ENCODE results near the gene SUGCT.

DNA sequence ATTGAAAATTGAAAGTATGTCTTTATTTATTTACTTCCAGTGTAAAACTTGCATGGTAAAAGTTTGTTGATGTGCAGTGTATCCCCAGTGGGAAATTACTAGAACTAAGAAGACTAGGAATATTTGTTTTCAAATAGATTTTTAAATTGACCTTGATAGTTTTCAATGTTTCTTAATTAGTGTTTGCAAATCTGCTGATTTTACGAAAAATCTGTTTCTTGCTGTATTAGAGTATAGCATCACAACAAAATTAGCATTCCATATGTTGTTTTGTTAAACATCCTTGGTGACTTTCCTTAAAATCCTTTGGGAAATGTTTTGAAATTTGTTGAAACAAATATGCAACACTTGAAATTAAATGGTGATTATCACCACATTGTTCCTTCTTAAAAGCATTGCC lies 425.9 kb downstream of the SUGCT start:
- TF ChIP-seq, protein P1, sequence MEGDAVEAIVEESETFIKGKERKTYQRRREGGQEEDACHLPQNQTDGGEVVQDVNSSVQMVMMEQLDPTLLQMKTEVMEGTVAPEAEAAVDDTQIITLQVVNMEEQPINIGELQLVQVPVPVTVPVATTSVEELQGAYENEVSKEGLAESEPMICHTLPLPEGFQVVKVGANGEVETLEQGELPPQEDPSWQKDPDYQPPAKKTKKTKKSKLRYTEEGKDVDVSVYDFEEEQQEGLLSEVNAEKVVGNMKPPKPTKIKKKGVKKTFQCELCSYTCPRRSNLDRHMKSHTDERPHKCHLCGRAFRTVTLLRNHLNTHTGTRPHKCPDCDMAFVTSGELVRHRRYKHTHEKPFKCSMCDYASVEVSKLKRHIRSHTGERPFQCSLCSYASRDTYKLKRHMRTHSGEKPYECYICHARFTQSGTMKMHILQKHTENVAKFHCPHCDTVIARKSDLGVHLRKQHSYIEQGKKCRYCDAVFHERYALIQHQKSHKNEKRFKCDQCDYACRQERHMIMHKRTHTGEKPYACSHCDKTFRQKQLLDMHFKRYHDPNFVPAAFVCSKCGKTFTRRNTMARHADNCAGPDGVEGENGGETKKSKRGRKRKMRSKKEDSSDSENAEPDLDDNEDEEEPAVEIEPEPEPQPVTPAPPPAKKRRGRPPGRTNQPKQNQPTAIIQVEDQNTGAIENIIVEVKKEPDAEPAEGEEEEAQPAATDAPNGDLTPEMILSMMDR (IDR thresholded peaks at IDR 0.05): no peak
- no peak for TF ChIP-seq TAF1 (IDR thresholded peaks at IDR 0.05; ENCODE audit: borderline replicate concordance, low read depth, low read length)
- TF ChIP-seq POLR2AphosphoS5 (IDR thresholded peaks at IDR 0.05; ENCODE audit: low read depth, low read length): no peak
- no peak for TF ChIP-seq JUND (IDR thresholded peaks at IDR 0.05)
- TF ChIP-seq, protein P2, sequence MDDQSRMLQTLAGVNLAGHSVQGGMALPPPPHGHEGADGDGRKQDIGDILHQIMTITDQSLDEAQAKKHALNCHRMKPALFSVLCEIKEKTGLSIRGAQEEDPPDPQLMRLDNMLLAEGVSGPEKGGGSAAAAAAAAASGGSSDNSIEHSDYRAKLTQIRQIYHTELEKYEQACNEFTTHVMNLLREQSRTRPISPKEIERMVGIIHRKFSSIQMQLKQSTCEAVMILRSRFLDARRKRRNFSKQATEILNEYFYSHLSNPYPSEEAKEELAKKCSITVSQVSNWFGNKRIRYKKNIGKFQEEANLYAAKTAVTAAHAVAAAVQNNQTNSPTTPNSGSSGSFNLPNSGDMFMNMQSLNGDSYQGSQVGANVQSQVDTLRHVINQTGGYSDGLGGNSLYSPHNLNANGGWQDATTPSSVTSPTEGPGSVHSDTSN (IDR thresholded peaks at IDR 0.05): no peak
- no peak for TF ChIP-seq MEF2A (IDR thresholded peaks at IDR 0.05; ENCODE audit: borderline replicate concordance, low read depth)
- no peak for TF ChIP-seq RCOR1 (IDR thresholded peaks at IDR 0.05; ENCODE audit: low read length)
- TF ChIP-seq, protein P3, sequence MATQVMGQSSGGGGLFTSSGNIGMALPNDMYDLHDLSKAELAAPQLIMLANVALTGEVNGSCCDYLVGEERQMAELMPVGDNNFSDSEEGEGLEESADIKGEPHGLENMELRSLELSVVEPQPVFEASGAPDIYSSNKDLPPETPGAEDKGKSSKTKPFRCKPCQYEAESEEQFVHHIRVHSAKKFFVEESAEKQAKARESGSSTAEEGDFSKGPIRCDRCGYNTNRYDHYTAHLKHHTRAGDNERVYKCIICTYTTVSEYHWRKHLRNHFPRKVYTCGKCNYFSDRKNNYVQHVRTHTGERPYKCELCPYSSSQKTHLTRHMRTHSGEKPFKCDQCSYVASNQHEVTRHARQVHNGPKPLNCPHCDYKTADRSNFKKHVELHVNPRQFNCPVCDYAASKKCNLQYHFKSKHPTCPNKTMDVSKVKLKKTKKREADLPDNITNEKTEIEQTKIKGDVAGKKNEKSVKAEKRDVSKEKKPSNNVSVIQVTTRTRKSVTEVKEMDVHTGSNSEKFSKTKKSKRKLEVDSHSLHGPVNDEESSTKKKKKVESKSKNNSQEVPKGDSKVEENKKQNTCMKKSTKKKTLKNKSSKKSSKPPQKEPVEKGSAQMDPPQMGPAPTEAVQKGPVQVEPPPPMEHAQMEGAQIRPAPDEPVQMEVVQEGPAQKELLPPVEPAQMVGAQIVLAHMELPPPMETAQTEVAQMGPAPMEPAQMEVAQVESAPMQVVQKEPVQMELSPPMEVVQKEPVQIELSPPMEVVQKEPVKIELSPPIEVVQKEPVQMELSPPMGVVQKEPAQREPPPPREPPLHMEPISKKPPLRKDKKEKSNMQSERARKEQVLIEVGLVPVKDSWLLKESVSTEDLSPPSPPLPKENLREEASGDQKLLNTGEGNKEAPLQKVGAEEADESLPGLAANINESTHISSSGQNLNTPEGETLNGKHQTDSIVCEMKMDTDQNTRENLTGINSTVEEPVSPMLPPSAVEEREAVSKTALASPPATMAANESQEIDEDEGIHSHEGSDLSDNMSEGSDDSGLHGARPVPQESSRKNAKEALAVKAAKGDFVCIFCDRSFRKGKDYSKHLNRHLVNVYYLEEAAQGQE (IDR thresholded peaks at IDR 0.05; ENCODE audit: low read depth, low read length): no peak
- TF ChIP-seq NFIC (IDR thresholded peaks at IDR 0.05; ENCODE audit: borderline replicate concordance): no peak

Measured in SK-N-SH (cell line).